Smooth muscle cell (in vitro differentiated cells): Measurements from ENCODE around the gene ATG7. TPM values are rescaled to one million over a fixed set of nuclear protein-coding genes. Genes with fewer than 3 reads are reported as not detected.
A peak's percentile ranks its signal among the peaks of the same experiment; 100 is the strongest.

Source experiments
- DNase-seq: peaks from one replicate; lab custom pipeline; 2025; ENCODE audit not compliant: unreplicated experiment; lab: John Stamatoyannopoulos, UW
- H2AFZ ChIP-seq: fragments of 200-600 bp; sonication (generic); 2 replicates; pipeline ENCODE4 v1.6.0; 2016; ENCODE audit warnings: antibody characterized with exemption, low read depth, mild to moderate bottlenecking
- H3F3A ChIP-seq: fragments of 200-600 bp; sonication (generic); 2 replicates; pipeline ENCODE4 v1.6.0; 2017; ENCODE audit warnings: antibody characterized with exemption, low read depth
- H3K27ac ChIP-seq: fragments of 200-600 bp; sonication (generic); 2 replicates; pipeline ENCODE4 v1.5.1; 2016; ENCODE audit warnings: low read depth, mild to moderate bottlenecking
- H3K27me3 ChIP-seq: fragments of 200-600 bp; sonication (generic); 2 replicates; pipeline ENCODE4 v1.6.1; 2016; ENCODE audit warnings: low read depth, mild to moderate bottlenecking
- H3K36me3 ChIP-seq: fragments of 200-600 bp; sonication (generic); 2 replicates; pipeline ENCODE4 v1.5.1; 2016; ENCODE audit warnings: low read depth
- H3K4me1 ChIP-seq: fragments of 200-600 bp; sonication (generic); 2 replicates; pipeline ENCODE4 v1.5.1; 2016; ENCODE audit warnings: low read depth
- H3K4me2 ChIP-seq: fragments of 200-600 bp; sonication (generic); 2 replicates; pipeline ENCODE4 v1.6.0; 2016; ENCODE audit warnings: mild to moderate bottlenecking
- H3K4me3 ChIP-seq: fragments of 200-600 bp; sonication (generic); 2 replicates; pipeline ENCODE4 v1.5.1; 2016; ENCODE audit warnings: mild to moderate bottlenecking
- H3K79me2 ChIP-seq: fragments of 200-600 bp; sonication (generic); 2 replicates; pipeline ENCODE4 v1.6.0; 2016; ENCODE audit warnings: low read depth, mild to moderate bottlenecking
- H3K9ac ChIP-seq: fragments of 200-600 bp; sonication (generic); 2 replicates; pipeline ENCODE4 v1.6.0; 2016; ENCODE audit warnings: low read depth
- H3K9me3 ChIP-seq: fragments of 200-600 bp; sonication (generic); replicated peaks from 2 replicates; pipeline ENCODE4 v1.5.1; 2016; ENCODE audit warnings: low read depth
- H4K20me1 ChIP-seq: fragments of 200-600 bp; sonication (generic); 2 replicates; pipeline ENCODE4 v1.6.0; 2016; ENCODE audit warnings: low read depth
- WGBS: methylation state at CpG from one replicate; pipeline ENCODE4 v1.1.7; 2016; ENCODE audit warnings: low lambda C conversion rate; 5-methylcytosine and 5-hydroxymethylcytosine counted together
- polyA plus RNA-seq: library from polyadenylated mRNA; unstranded; fragments of >200 nt; fragmentation: Nextera tagmentation; extraction: Ambion mirVana; gene quantifications from 2 replicates; pipeline ENCODE4 v1.2.1, GENCODE V29; 2016
- total RNA-seq: library from RNA; depleted of rRNA; stranded (reverse); fragments of >200 nt; gene quantifications from 2 replicates; pipeline ENCODE4 v1.2.3, GENCODE V29; 2014
- TF ChIP-seq, protein P1 (sequence below): fragments of 200-600 bp; sonication (generic); IDR thresholded peaks from 2 replicates; pipeline ENCODE4 v1.5.1; 2017; ENCODE audit warnings: borderline replicate concordance, mild to moderate bottlenecking, antibody characterized with exemption; ENCODE audit not compliant: insufficient read depth, poor library complexity, severe bottlenecking

Gene ATG7
- total and polyA plus RNA-seq, 2 experiments from 2014 or later, result 19.4 to 40.3 TPM

DNA sequence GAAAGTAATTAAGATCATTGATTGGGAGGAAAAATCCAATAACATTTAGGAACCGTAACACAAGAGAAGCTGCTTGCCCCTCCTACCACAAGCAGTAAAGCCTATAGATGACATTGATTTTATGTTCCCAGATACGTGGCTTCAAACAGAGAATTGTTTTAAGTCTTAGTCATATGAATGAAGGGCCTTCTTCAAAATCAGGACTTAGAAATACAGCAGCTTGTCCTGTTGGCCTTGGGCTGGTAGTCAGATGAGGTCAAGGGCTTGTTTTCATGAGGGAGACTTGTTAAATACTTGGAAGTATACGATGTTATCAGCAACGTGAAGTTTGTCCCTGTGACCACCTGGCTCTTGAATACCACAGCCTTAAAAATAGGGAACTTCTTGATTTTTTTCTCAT, 257.1 kb downstream of the ATG7 start:
- Histone ChIP-seq H3K27ac (peak overlapping the region; percentile 85), H3K79me2 (no peaks in the 10 kb centered on the region), H3K4me2 (peak overlapping the region; percentile 52), H2AFZ (no peak overlapping the region), H3K4me1 (peaks cover 15% of the 10 kb centered on the region), H3K4me3 (no peak overlapping the region), H4K20me1 (no peaks in the 10 kb centered on the region), H3K9ac (peak overlapping the region; percentile 43), H3F3A (peaks cover 8% of the 10 kb centered on the region), H3K27me3 (no peaks in the 10 kb centered on the region), H3K9me3 (no peaks in the 10 kb centered on the region), H3K36me3 (no peaks in the 10 kb centered on the region)
- TF ChIP-seq, protein P1, sequence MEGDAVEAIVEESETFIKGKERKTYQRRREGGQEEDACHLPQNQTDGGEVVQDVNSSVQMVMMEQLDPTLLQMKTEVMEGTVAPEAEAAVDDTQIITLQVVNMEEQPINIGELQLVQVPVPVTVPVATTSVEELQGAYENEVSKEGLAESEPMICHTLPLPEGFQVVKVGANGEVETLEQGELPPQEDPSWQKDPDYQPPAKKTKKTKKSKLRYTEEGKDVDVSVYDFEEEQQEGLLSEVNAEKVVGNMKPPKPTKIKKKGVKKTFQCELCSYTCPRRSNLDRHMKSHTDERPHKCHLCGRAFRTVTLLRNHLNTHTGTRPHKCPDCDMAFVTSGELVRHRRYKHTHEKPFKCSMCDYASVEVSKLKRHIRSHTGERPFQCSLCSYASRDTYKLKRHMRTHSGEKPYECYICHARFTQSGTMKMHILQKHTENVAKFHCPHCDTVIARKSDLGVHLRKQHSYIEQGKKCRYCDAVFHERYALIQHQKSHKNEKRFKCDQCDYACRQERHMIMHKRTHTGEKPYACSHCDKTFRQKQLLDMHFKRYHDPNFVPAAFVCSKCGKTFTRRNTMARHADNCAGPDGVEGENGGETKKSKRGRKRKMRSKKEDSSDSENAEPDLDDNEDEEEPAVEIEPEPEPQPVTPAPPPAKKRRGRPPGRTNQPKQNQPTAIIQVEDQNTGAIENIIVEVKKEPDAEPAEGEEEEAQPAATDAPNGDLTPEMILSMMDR, result no peak
- 50% methylated on average over 4 of the region's 4 CpGs for WGBS
- no peak for DNase-seq

- Histone ChIP-seq H2AFZ (no peak overlapping the region), H4K20me1 (no peaks in the 10 kb centered on the region), H3F3A (peaks cover 8% of the 10 kb centered on the region), H3K4me3 (no peak overlapping the region), H3K27ac (peak overlapping the region; percentile 85), H3K79me2 (no peaks in the 10 kb centered on the region), H3K9ac (no peak overlapping the region), H3K4me2 (peak overlapping the region; percentile 62), H3K9me3 (no peaks in the 10 kb centered on the region), H3K27me3 (no peaks in the 10 kb centered on the region), H3K36me3 (no peaks in the 10 kb centered on the region), H3K4me1 (peaks cover 15% of the 10 kb centered on the region)
- TF ChIP-seq, protein P1, result no peak
- DNase-seq, result no peak
- WGBS, result 14% methylated on average over 11 of the region's 11 CpGs
Observed at GRCh38 chr3:11530153-11530721, 258.0 kb downstream of the ATG7 start.

DNA sequence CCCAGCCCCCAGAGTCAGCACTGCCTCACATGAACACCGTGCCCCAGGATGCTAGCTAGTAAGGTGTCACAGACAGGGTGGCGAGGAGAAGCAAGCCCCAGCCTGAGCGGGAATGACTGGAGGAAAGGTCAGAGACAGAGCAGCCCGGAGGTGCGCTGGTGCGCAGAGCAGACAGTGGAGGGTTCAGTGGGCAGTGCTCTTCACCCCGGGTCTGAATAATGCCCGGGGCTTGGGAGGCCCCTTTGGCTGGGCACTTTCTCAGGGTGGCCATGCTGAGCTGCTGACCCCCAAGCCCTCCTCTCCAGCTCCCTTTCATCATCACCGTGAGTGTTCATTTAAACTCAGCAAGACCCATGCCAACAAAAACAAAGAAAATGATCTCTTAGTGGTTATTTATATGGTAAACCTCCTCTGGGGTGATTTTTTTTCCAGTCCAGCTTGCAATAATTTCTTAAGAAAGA, 260.8 kb downstream of the ATG7 start:
- Histone ChIP-seq H3K27me3 (no peaks in the 10 kb centered on the region), H3K36me3 (no peaks in the 10 kb centered on the region), H3F3A (peaks cover 8% of the 10 kb centered on the region), H3K4me1 (peaks cover 15% of the 10 kb centered on the region), H3K9ac (no peak overlapping the region), H3K4me3 (no peak overlapping the region), H3K4me2 (no peak overlapping the region), H3K27ac (no peak overlapping the region), H4K20me1 (no peaks in the 10 kb centered on the region), H2AFZ (no peak overlapping the region), H3K9me3 (no peaks in the 10 kb centered on the region), H3K79me2 (no peaks in the 10 kb centered on the region)
- no peak for DNase-seq
- TF ChIP-seq, protein P1, result no peak
- WGBS, result 91% methylated on average over 9 of the region's 9 CpGs

- peaks cover 8% of the 10 kb centered on the region for H3F3A ChIP-seq
- TF ChIP-seq, protein P1, result no peak
- no peak overlapping the region for H3K9ac ChIP-seq
- H4K20me1 ChIP-seq, result no peaks in the 10 kb centered on the region
- H3K9me3 ChIP-seq, result no peaks in the 10 kb centered on the region
- H3K4me1 ChIP-seq, result peaks cover 12% of the 10 kb centered on the region
- H3K36me3 ChIP-seq, result no peaks in the 10 kb centered on the region
- WGBS, result 96% methylated on average over 21 of the region's 21 CpGs
- no peaks in the 10 kb centered on the region for H3K27me3 ChIP-seq
- no peak overlapping the region for H3K4me3 ChIP-seq
- no peaks in the 10 kb centered on the region for H3K79me2 ChIP-seq
- H3K27ac ChIP-seq, result no peak overlapping the region
- no peak overlapping the region for H3K4me2 ChIP-seq
- DNase-seq, result no peak
- H2AFZ ChIP-seq, result no peak overlapping the region
Observed at GRCh38 chr3:11534011-11534792, 262.0 kb downstream of the ATG7 start.
